Endothelial cell (in vitro differentiated cells): ENCODE results near the gene GATB. TPM values are rescaled to one million over a fixed set of nuclear protein-coding genes. Genes with fewer than 3 reads are reported as not detected.
A peak's percentile ranks its signal among the peaks of the same experiment; 100 is the strongest.

Experiments
- DNase-seq: peaks from one replicate; pipeline ENCODE4 v3.0.0; 2021; ENCODE audit warnings: low spot score
- H3K27ac Mint-ChIP-seq: one replicate; pipeline ENCODE4 v1.8.0; 2021; ENCODE audit warnings: mixed read lengths, inconsistent platforms; ENCODE audit not compliant: unreplicated experiment
- H3K27me3 Mint-ChIP-seq: one replicate; pipeline ENCODE4 v1.8.0; 2021; ENCODE audit warnings: mild to moderate bottlenecking, moderate library complexity, mixed read lengths, inconsistent platforms; ENCODE audit not compliant: unreplicated experiment
- H3K36me3 Mint-ChIP-seq: one replicate; pipeline ENCODE4 v1.8.0; 2021; ENCODE audit warnings: mild to moderate bottlenecking, low read depth, mixed read lengths, inconsistent platforms; ENCODE audit not compliant: unreplicated experiment
- H3K4me1 Mint-ChIP-seq: one replicate; pipeline ENCODE4 v1.8.0; 2021; ENCODE audit warnings: mild to moderate bottlenecking, mixed read lengths, inconsistent platforms; ENCODE audit not compliant: unreplicated experiment
- H3K4me3 Mint-ChIP-seq: one replicate; pipeline ENCODE4 v1.8.0; 2021; ENCODE audit warnings: mild to moderate bottlenecking, mixed read lengths, inconsistent platforms; ENCODE audit not compliant: unreplicated experiment
- H3K9me3 Mint-ChIP-seq: one replicate; pipeline ENCODE4 v1.8.0; 2021; ENCODE audit warnings: mixed read lengths, inconsistent platforms; ENCODE audit not compliant: unreplicated experiment
- total RNA-seq: library from RNA; stranded (reverse); fragmentation: NEBNext Ultra II Directional; extraction: Animal tissue kit (Norgen Biotek cat#: 25700); gene quantifications from one replicate; pipeline ENCODE4 v1.2.1, GENCODE V29; 2021; ENCODE audit not compliant: unreplicated experiment
- TF ChIP-seq, protein P1 (sequence below): fragments of 200-600 bp; sonication (generic); IDR thresholded peaks from one replicate; pipeline ENCODE4 v1.5.0; 2021; ENCODE audit warnings: antibody characterized with exemption; ENCODE audit not compliant: unreplicated experiment

The GATB gene
- total RNA-seq, 1 donor from 2014 or later, result 16.6 TPM

DNA sequence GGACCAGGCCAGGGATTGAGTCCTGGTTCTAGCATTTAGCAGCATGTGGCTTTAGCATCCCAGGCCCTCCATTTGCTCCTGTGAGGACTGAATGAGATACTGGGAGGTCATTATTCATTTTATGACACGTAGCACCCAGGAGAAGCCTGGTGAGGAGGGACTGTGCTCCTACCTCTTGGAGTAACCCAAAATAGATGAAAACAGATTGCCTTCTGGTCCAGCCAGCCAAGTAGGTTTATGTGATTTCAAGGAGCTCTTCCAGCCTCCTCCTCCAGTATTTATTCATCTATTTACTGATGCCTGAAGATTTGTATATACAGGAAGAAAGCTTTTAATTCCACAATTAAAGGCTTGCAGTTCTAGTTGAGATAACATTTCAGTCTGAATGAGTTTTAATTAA lies 109.3 kb downstream of the GATB start:
- TF ChIP-seq, protein P1, sequence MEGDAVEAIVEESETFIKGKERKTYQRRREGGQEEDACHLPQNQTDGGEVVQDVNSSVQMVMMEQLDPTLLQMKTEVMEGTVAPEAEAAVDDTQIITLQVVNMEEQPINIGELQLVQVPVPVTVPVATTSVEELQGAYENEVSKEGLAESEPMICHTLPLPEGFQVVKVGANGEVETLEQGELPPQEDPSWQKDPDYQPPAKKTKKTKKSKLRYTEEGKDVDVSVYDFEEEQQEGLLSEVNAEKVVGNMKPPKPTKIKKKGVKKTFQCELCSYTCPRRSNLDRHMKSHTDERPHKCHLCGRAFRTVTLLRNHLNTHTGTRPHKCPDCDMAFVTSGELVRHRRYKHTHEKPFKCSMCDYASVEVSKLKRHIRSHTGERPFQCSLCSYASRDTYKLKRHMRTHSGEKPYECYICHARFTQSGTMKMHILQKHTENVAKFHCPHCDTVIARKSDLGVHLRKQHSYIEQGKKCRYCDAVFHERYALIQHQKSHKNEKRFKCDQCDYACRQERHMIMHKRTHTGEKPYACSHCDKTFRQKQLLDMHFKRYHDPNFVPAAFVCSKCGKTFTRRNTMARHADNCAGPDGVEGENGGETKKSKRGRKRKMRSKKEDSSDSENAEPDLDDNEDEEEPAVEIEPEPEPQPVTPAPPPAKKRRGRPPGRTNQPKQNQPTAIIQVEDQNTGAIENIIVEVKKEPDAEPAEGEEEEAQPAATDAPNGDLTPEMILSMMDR, result no peak
- peaks cover 1% of the 10 kb centered on the region for H3K27me3 Mint-ChIP-seq
- H3K4me3 Mint-ChIP-seq, result no peak overlapping the region
- H3K36me3 Mint-ChIP-seq, result no peaks in the 10 kb centered on the region
- DNase-seq, result no peak
- H3K9me3 Mint-ChIP-seq, result no peaks in the 10 kb centered on the region
- H3K27ac Mint-ChIP-seq, result no peak overlapping the region
- H3K4me1 Mint-ChIP-seq, result no peaks in the 10 kb centered on the region

DNA sequence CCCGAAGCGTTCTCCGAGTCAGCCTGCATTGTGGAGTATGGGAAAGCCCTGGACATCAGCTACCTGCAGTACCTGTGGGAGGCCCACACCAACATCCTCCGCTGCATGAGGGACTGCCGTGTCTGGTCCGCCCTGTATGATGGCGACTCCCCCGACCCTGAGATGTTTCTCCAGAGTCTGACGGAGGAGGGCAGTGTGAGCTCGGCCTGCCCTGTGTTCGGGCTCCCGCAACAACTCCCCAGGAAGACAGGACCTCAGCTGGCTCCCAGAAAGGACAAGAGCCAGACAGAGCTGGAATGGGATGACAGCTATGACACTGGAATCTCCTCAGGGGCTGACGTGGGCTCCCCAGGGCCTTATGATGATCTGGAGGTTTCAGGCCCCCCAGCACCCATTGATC lies 111.3 kb downstream of the GATB start:
- H3K4me1 Mint-ChIP-seq, result no peaks in the 10 kb centered on the region
- H3K36me3 Mint-ChIP-seq, result no peaks in the 10 kb centered on the region
- H3K27ac Mint-ChIP-seq, result no peak overlapping the region
- H3K9me3 Mint-ChIP-seq, result no peaks in the 10 kb centered on the region
- TF ChIP-seq, protein P1, result no peak
- no peak overlapping the region for H3K4me3 Mint-ChIP-seq
- peaks cover 1% of the 10 kb centered on the region for H3K27me3 Mint-ChIP-seq
- DNase-seq, result no peak

DNA sequence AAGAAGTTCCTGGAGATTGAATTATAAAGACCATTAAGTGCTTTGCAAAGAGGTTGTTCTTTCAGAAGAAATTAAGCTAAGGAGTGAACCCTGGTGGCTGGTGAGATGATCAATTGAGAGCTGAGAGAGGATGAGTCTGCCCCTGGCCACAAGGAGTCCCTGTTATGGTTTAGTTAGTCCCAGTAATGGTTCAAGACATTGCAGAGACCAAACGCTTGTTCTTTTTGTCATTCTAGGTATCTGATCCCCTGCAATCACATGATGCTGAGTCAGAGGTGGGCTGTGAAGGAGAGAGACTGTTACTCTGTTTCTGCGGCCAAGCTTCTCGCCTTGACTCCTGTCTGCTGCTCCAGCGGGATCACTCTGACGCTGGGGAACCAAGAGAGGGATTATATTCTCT lies 114.5 kb downstream of the GATB start:
- no peaks in the 10 kb centered on the region for H3K4me1 Mint-ChIP-seq
- no peak overlapping the region for H3K27ac Mint-ChIP-seq
- peaks cover 1% of the 10 kb centered on the region for H3K27me3 Mint-ChIP-seq
- H3K36me3 Mint-ChIP-seq, result no peaks in the 10 kb centered on the region
- H3K4me3 Mint-ChIP-seq, result no peak overlapping the region
- no peaks in the 10 kb centered on the region for H3K9me3 Mint-ChIP-seq
- no peak for DNase-seq
- TF ChIP-seq, protein P1, result no peak

DNA sequence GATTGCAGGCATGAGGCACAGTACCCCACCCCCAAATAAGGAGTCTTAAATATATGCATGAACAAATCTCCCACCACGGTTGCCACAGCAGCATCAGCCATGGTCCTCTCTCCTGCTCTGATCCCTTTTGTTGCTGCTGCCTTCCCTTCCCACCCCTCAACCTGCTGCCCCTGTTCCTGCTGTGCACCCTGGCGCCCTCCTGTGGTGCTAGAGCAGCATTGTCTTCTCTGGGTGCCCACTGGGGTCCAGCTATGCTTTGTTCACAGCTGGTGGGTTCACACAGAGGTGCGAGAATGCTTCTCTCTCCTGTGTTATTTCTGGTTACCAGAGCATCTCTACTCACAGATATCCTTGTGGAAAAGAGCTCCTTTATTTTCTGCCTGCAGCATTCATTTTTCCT lies 116.2 kb downstream of the GATB start:
- no peaks in the 10 kb centered on the region for H3K4me1 Mint-ChIP-seq
- H3K27me3 Mint-ChIP-seq, result no peaks in the 10 kb centered on the region
- no peaks in the 10 kb centered on the region for H3K9me3 Mint-ChIP-seq
- no peak overlapping the region for H3K27ac Mint-ChIP-seq
- peak; percentile 71 for DNase-seq
- H3K4me3 Mint-ChIP-seq, result no peak overlapping the region
- no peaks in the 10 kb centered on the region for H3K36me3 Mint-ChIP-seq
- TF ChIP-seq, protein P1, result peak; percentile 50

DNA sequence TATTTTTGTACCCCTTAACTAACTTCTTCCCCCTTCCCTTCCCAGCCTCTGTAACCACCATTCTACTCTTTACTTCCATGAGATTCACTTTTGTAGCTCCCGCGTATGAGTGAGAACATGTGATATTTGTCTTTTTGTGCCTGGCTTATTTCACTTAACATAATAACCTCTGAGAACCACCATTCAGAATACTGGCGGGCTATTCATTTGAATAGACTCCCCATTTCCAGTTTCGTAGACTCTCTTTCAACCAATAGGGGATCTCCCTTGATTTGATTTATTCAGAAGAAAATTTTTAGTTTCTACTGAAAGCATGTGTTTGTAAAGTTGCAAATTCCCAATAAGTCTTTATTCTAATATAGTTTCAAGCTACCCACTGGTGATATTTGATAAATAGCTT lies 117.2 kb downstream of the GATB start:
- Mint-ChIP-seq H3K36me3 (no peaks in the 10 kb centered on the region), H3K4me3 (no peak overlapping the region), H3K4me1 (no peaks in the 10 kb centered on the region), H3K9me3 (no peaks in the 10 kb centered on the region), H3K27ac (no peak overlapping the region), H3K27me3 (no peaks in the 10 kb centered on the region)
- TF ChIP-seq, protein P1, result no peak
- DNase-seq, result no peak
